Epidermal melanocyte (primary cell): ENCODE results near the gene NKD1.

Source experiments
- DNase-seq: peaks from one replicate; pipeline ENCODE4 v3.0.0; 2011; ENCODE audit warnings: low spot score; ENCODE audit not compliant: insufficient read length

NKD1 gene

GRCh38 chr16:50559342-50559741 is 11.1 kb downstream of the NKD1 start:
- DNase-seq: no peak

DNA sequence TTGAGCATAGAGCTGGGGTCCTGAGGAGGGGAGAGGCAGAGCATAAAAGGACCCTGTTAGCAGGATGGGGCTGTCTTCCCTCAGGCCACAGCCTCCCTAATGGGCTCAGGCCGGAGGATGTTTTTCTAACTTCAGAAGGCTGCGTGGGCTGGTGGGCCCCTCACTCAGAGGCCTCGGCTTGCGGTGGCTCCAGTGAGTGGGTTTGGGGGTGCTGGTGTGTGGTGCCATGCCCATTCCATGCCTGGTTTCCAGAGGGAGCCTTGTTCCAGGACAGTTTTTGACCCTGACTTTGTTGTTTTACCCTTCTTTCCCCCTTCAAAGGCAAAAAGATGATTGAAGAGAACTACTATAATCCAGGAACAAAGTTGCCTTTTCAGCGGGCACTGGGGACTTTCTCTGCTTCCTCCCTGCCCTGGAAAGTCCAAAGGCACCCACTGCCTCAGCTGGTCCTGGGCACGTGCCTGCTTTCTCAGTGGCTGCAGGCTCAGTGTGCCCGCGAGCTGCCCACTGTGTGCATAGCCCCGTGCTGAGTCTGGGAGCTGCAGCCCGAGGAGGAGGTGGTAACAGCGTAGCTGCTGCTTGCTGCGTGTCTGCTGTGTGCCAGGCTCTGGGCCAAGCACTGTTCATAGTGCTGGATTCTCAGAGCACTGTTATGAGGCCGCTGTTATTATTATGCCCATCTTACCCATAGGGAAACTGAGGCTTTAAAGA is 11.8 kb downstream of the NKD1 start:
- DNase-seq: no peak

GRCh38 chr16:50560903-50561863 is 13.0 kb downstream of the NKD1 start:
- DNase-seq: no peak

DNA sequence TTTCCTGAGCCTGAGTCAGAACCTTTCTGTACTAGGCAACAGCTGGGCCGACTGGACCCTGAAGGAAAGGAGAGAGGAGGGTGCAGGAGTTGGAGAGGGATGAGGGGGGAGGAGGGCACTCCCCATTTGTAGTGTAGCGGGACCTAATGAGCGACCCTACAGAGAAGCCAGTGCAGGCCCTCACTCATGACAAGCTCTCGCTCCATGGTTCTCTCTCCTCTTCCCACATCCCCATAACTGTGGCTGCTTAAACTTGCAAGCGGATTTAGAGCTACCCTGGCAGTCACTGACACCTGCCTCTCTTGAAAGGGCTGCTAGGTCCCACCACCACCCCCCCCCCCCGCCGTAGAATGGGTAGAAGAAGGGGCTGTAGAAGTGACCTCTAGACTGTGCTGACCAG is 14.5 kb downstream of the NKD1 start:
- DNase-seq: no peak

DNA sequence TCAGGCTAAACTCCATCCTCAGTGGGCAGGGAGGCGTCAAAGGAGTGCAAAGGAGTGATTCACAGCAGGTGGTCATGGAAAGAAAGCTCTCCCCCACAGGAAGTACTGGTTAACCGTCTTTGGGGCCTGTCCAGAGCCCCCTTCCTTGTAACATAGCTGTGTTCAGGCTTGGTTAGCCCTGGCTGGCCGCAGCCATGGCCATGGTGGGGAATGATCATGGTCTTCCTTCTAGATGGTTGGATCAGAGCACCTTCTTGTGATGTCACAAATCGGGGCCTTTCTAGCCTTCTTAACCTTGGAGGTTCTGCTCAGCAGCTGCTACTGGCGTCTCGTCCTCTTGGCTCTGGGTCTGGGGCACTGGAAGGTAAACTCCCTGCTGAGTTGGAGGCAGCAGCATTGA is 15.8 kb downstream of the NKD1 start:
- DNase-seq: no peak

GRCh38 chr16:50565428-50565827 is 17.2 kb downstream of the NKD1 start:
- no peak for DNase-seq

GRCh38 chr16:50566014-50566962 is 18.1 kb downstream of the NKD1 start:
- DNase-seq: no peak

- DNase-seq: no peak
Observed at GRCh38 chr16:50567651-50568050, 19.5 kb downstream of the NKD1 start.

GRCh38 chr16:50568187-50568815 is 20.1 kb downstream of the NKD1 start:
- DNase-seq: no peak

DNA sequence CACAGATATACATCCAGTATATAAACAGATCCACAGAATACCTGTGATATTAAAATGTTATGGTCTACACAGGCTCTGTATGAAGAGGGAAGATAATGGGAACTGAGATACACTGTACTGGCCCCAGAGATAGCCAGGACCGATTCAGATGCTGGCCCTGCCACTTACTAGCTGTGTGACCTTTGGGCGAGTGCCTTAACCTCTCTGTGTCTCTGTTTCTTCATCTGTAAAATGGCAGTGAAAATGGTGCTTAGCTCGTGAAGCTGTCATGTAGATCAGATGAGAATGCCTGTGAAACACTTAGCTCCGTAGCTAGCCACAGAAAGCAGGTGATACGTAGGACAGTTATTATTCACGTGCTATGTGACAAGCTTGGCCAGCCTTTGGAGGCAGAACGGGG is 22.2 kb downstream of the NKD1 start:
- DNase-seq: no peak

DNA sequence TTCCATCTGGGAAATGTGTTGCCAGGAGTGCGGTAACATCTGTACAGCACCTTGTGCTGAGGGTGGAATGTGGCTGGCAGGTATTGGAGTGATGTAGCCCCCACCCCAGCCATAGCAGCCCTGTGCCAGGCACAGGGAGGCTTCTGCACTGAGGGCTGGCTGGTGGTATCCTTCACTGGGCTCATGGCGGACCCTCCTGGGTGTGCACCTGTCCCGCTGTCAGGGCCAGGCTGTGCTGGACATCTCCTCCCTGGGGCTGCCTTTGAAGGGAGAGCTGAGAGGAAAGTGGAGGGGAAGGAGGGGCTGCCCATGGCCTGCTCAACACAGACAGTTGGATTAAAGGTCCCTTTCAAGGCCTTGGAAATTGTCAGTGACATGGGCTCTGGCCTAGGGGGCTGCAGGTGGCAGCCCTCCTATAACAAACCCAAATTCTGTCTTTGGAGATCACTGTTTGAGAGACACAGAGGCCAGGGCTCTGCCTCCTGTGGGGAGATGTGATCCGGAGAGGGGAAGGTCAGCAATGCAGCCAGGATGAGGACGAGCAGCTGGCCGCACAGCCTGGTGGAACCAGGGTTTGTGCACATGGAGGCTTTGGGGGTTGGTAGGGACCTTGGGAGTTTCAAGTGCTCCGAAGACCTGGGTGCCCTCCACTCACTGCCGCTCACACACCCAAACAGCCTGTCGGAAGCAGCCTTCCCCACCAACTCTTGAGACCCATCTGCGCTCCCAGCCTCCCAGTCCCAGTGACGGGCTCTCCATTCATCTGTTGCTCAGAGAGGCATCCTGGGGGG is 22.8 kb downstream of the NKD1 start:
- no peak for DNase-seq

GRCh38 chr16:50571786-50572185 is 23.6 kb downstream of the NKD1 start:
- no peak for DNase-seq

DNA sequence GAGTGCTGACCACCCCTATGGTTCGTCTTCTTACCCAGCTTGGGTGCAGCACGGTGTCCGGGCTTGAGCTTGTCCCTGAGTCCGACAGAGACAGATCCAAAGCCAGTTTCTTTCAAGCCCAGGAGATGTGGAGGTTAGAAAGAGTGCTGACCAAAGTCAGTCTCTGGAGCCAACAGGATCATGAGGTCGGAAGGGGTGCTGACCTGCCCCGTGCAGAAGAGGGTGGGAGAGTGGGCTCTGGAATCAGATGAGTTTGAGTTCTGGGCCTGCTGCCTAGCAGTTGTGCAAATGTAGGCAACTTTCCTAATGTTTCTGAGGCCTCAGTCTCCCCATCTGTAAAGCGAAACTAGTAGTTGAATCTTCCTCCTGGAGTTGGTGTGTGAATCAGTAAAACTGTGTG is 24.5 kb downstream of the NKD1 start:
- DNase-seq: no peak

GRCh38 chr16:50573279-50573678 is 25.1 kb downstream of the NKD1 start:
- DNase-seq: no peak

DNA sequence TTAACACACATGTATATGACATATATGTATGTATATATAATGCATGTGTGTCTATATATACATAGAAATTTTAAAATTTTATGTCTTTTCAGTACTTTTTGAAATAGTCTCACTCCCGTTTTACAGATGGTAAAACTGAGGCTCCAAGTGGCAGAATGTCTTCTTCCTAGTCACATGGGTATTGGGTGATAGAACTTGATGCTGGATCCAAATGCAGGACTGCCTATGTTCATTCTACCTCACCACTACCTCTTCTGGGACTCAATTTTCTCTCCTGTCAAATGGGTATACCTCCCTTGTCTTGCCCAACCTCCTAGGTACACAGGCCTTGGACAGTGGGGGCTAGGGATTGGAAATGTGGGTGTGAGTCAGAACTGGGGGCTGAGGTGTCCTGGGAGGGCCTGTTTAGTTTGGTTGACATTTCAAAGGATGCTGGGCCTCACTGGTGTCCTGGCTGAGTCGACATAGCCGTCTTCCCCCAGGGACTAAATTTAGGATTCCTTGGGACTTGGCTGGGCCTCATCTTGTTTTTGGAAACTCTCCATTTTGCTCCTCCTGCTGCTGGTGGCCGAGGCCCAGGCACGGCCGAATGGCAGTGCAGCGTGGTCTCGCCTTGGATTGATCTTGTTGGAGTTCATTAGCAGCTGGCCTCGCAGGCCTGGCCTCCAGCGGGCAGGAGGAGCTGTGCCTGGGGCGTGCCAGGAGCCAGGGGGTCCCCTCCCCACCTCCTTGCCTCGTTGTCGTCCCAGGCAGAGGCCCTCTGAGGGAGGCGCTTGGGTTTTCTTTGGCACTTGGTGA is 25.9 kb downstream of the NKD1 start:
- DNase-seq: no peak

DNA sequence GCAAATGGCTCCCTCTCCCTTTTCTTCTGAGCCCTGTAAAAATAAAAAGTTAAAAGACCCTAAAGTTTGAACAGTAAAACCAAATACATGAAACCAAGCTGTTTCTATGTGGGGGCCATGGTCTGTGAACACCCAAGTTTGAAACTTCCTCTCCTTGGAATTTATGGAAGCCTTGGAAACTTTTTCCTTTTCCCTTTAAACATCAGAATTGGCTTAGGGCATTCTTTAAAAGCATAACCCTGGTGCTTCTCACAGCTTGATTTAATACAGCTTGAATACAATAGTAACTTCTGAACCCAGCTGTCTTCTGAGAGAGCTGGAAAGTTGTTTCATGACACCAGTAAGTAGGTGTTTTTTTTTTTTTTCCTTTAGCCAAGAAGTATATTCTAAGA is 26.5 kb downstream of the NKD1 start:
- no peak for DNase-seq

- DNase-seq: no peak
Observed at GRCh38 chr16:50575743-50576142, 27.5 kb downstream of the NKD1 start.

DNA sequence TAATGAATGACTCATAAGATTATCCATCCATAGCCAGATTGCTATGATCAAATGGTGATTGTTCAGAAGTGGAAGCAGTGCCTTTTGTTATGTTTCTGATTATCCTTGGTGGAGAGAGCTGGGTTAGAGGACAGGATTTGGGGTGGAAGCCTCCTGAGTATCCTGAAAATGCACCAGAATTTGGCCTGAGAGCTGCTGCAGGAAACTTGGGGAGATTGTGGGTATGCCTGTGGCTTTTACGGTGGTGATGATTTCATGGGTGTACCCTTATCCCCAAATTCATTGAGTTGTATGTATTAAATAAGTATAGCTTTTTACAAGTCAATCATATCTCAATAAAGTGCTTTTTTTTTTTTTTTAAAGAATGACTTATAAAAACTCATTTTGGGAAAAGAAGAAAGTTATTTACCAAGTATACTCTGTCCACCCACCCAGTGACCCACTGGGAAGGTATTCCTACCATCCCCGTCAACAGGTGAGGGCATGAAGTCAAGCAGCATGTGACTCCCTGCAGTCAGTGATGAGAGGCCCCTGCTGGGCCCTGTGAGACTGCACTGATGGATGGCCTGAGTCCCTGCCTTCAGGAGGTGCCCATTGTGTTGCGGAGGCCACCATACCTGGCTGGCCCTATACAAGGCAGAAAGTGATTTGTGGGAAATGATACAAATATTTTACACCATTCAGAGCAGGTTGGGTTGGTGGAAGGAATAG is 28.4 kb downstream of the NKD1 start:
- no peak for DNase-seq

GRCh38 chr16:50578137-50578536 is 29.9 kb downstream of the NKD1 start:
- DNase-seq: no peak
